K562 (cell line): Measurements from ENCODE around the gene RING1. TPM values are rescaled to one million over a fixed set of nuclear protein-coding genes. Genes with fewer than 3 reads are reported as not detected.

ENCODE experiments used
- AFF4 ChIP-seq: sonication (generic); formaldehyde crosslinking; IDR thresholded peaks from 2 replicates; pipeline ENCODE4 v1.8.0; 2023; ENCODE audit warnings: mild to moderate bottlenecking, missing genetic modification reagents
- BACH1 ChIP-seq: fragments of 200-800 bp; sonication (Bioruptor generic); IDR thresholded peaks from 2 replicates; pipeline ENCODE4 v1.6.1; 2016; ENCODE audit warnings: missing genetic modification characterization, missing compliant biosample characterization
- MTF1 ChIP-seq: fragments of 250-450 bp; sonication (Bioruptor Pico); IDR thresholded peaks from 2 replicates; pipeline ENCODE4 v1.9.0; 2021; ENCODE audit warnings: moderate library complexity, mild to moderate bottlenecking, inconsistent platforms, borderline replicate concordance
- NR1H2 ChIP-seq: sonication (generic); formaldehyde crosslinking; IDR thresholded peaks from 2 replicates; pipeline ENCODE4 v1.4.0; 2020; ENCODE audit warnings: mild to moderate bottlenecking, missing genetic modification reagents
- SIX5 ChIP-seq, 2 experiments: IDR thresholded peaks; 2 replicates each; pipeline ENCODE4 v1.6.1; 2011; ENCODE audit warnings: low read length in 2 of 2, borderline replicate concordance in 1 of 2, low read depth in 1 of 2, mild to moderate bottlenecking in 1 of 2, moderate library complexity in 1 of 2; ENCODE audit not compliant: insufficient read depth in 1 of 2
- SMARCB1 ChIP-seq: IDR thresholded peaks from 2 replicates; pipeline ENCODE4 v1.6.1; 2011; ENCODE audit warnings: improper control_type of control experiment, low read depth; ENCODE audit not compliant: insufficient read length
- TSHZ1 ChIP-seq: fragments of 250-450 bp; sonication (Bioruptor Pico); IDR thresholded peaks from 2 replicates; pipeline ENCODE4 v1.4.0; 2020; ENCODE audit warnings: mild to moderate bottlenecking, moderate library complexity
- ZNF239 ChIP-seq: fragments of 250-450 bp; sonication (Bioruptor Pico); IDR thresholded peaks from 2 replicates; pipeline ENCODE4 v1.4.0; 2020; ENCODE audit warnings: mild to moderate bottlenecking
- ZNF347 ChIP-seq: fragments of 450-650 bp; formaldehyde crosslinking; IDR thresholded peaks from 2 replicates; pipeline ENCODE4 v1.4.0; 2020; ENCODE audit warnings: low read depth, mild to moderate bottlenecking, moderate library complexity
- ZNF584 ChIP-seq: fragments of 200-800 bp; sonication (Bioruptor generic); IDR thresholded peaks from 2 replicates; pipeline ENCODE4 v1.6.1; 2016; ENCODE audit warnings: low read depth, mild to moderate bottlenecking, missing genetic modification characterization, missing compliant biosample characterization
- polyA plus RNA-seq, 8 experiments: library from polyadenylated mRNA; depleted of rRNA in 4 of 8; stranded (reverse) in 5 of 8; unstranded in 3 of 8; fragments of >200 nt; fragmentation: Nextera tagmentation in 2 of 8; fragmentation: Illumina TruSeq in 1 of 8; extraction: Ambion mirVana in 2 of 8; extraction: Trizol in 1 of 8; gene quantifications; 2 replicates each; pipeline versions ENCODE4 v1.2.1 to v1.2.3, GENCODE V29; 2011 to 2014; ENCODE audit warnings: inconsistent platforms in 1 of 8, missing spikeins in 1 of 8
- total RNA-seq, 7 experiments: library from RNA; depleted of rRNA in 6 of 7; stranded (reverse); fragments of >200 nt in 6 of 7; fragmentation: Illumina TruSeq in 2 of 7; extraction: Trizol in 2 of 7; gene quantifications; 2 replicates each; pipeline versions ENCODE4 v1.2.1 to v1.2.3, GENCODE V29; 2011 to 2021; ENCODE audit warnings: low replicate concordance in 1 of 7
- TF ChIP-seq, protein P1 (sequence below): sonication (generic); formaldehyde crosslinking; IDR thresholded peaks from 2 replicates; pipeline ENCODE4 v1.8.1; 2022; ENCODE audit warnings: missing genetic modification reagents
- TF ChIP-seq, protein P2 (sequence below): fragments of 450-650 bp; IDR thresholded peaks from 2 replicates; pipeline ENCODE4 v1.6.1; 2017; ENCODE audit warnings: mild to moderate bottlenecking, moderate library complexity
- TF ChIP-seq, protein P3 (sequence below): sonication (generic); formaldehyde crosslinking; IDR thresholded peaks from 2 replicates; pipeline ENCODE4 v1.8.1; 2023; ENCODE audit warnings: mild to moderate bottlenecking, missing genetic modification reagents, moderate library complexity

The RING1 gene
- total and polyA plus RNA-seq, 9 of the 15 experiments (the other 6 are each of a cell fraction or from before 2014, with no cell fraction given) = 4.2 to 59.1 (median 36.9) TPM

- peak; percentile 55 to 85; a peak in 3 of 4 replicates for TF ChIP-seq SIX5 (IDR thresholded peaks at IDR 0.05; ENCODE audit: borderline replicate concordance in 1 of 2, insufficient read depth in 1 of 2, low read depth in 1 of 2, low read length in 2 of 2)
- TF ChIP-seq NR1H2 (CRISPR knock-in tag) = peak; percentile 98; the same call in 1 of the 2 replicates
- TF ChIP-seq ZNF347 = 0 out of 2 replicates have a peak, but pooled peaks have one; percentile 53
- TF ChIP-seq, protein P1, sequence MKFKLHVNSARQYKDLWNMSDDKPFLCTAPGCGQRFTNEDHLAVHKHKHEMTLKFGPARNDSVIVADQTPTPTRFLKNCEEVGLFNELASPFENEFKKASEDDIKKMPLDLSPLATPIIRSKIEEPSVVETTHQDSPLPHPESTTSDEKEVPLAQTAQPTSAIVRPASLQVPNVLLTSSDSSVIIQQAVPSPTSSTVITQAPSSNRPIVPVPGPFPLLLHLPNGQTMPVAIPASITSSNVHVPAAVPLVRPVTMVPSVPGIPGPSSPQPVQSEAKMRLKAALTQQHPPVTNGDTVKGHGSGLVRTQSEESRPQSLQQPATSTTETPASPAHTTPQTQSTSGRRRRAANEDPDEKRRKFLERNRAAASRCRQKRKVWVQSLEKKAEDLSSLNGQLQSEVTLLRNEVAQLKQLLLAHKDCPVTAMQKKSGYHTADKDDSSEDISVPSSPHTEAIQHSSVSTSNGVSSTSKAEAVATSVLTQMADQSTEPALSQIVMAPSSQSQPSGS (CRISPR knock-in tag) = no peak
- 0 out of 2 replicates have a peak, but pooled peaks have one; percentile 68 for TF ChIP-seq ZNF584 (CRISPR knock-in tag)
- TF ChIP-seq, protein P2, sequence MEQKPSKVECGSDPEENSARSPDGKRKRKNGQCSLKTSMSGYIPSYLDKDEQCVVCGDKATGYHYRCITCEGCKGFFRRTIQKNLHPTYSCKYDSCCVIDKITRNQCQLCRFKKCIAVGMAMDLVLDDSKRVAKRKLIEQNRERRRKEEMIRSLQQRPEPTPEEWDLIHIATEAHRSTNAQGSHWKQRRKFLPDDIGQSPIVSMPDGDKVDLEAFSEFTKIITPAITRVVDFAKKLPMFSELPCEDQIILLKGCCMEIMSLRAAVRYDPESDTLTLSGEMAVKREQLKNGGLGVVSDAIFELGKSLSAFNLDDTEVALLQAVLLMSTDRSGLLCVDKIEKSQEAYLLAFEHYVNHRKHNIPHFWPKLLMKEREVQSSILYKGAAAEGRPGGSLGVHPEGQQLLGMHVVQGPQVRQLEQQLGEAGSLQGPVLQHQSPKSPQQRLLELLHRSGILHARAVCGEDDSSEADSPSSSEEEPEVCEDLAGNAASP = no peak
- no peak; the same call in 1 of the 2 replicates for TF ChIP-seq MTF1 (CRISPR knock-in tag)
- TF ChIP-seq, protein P3, sequence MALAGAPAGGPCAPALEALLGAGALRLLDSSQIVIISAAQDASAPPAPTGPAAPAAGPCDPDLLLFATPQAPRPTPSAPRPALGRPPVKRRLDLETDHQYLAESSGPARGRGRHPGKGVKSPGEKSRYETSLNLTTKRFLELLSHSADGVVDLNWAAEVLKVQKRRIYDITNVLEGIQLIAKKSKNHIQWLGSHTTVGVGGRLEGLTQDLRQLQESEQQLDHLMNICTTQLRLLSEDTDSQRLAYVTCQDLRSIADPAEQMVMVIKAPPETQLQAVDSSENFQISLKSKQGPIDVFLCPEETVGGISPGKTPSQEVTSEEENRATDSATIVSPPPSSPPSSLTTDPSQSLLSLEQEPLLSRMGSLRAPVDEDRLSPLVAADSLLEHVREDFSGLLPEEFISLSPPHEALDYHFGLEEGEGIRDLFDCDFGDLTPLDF (CRISPR knock-in tag) = peak; percentile 95
- no peak for TF ChIP-seq ZNF239 (CRISPR knock-in tag)
- TF ChIP-seq BACH1 (tag) = no peak; the same call in 1 of the 2 replicates
- peak; percentile 65; the same call in 1 of the 2 replicates for TF ChIP-seq TSHZ1 (CRISPR knock-in tag)
- TF ChIP-seq AFF4 = 0 out of 2 replicates have a peak, but pooled peaks have one; percentile 71
- no peak for TF ChIP-seq SMARCB1
Observed at GRCh38 chr6:33200219-33201146, 7.8 kb upstream of the RING1 start, which contains the start of the genes RXRB and SLC39A7 (continued).
